ENCODE results near the gene CCL22. TPM values are rescaled to one million over a fixed set of nuclear protein-coding genes. Genes with fewer than 3 reads are reported as not detected.

Gene CCL22
- total RNA-seq, 1 donor from 2014 or later = not detected

DNA sequence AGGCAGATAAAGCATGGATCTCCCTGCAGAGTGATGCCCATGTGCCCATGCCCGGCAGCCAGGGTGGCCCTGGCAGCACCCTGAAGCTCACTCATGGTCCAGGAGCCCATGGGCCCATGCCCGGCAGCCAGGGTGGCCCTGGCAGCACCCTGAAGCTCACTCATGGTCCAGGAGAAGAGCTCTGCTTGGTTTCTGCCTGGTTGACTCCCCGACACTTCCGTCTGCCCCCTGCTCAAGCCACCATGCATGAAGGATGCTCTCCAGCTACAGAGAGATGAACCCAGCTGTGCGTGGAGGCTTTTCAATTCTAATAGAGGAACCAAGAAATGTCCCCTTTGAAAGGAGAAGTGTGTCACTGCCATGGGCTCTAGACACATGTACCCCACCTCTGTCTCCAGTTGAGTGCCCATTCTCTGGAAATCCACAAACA lies 54.7 kb downstream of the CCL22 start:
- Histone ChIP-seq H3K9me3 (ENCODE audit: low read depth) (no peaks in the 10 kb centered on the region), H3K27ac (no peak overlapping the region), H3K36me3 (no peaks in the 10 kb centered on the region), H3K79me2 (ENCODE audit: low read depth) (no peaks in the 10 kb centered on the region), H3K27me3 (no peaks in the 10 kb centered on the region), H3K4me3 (no peak overlapping the region), H3K9ac (no peak overlapping the region), H4K20me1 (ENCODE audit: low read depth) (no peaks in the 10 kb centered on the region), H2AFZ (replicated peaks) (no peak overlapping the region), H3K4me1 (peaks cover 15% of the 10 kb centered on the region), H3K4me2 (no peak overlapping the region), H3F3A (ENCODE audit: low read depth) (peaks cover 9% of the 10 kb centered on the region)
- Mint-ChIP-seq H3K27ac (peak overlapping the region; percentile 82), H3K27me3 (ENCODE audit: insufficient read depth, low read depth) (peaks cover 12% of the 10 kb centered on the region), H3K4me3 (no peak overlapping the region), H3K9me3 (peaks cover 2% of the 10 kb centered on the region), H3K36me3 (no peaks in the 10 kb centered on the region), H3K4me1 (peaks cover 31% of the 10 kb centered on the region)
- TF ChIP-seq EZH2 (IDR thresholded peaks at IDR 0.05) = no peak
- TF ChIP-seq, protein P1, sequence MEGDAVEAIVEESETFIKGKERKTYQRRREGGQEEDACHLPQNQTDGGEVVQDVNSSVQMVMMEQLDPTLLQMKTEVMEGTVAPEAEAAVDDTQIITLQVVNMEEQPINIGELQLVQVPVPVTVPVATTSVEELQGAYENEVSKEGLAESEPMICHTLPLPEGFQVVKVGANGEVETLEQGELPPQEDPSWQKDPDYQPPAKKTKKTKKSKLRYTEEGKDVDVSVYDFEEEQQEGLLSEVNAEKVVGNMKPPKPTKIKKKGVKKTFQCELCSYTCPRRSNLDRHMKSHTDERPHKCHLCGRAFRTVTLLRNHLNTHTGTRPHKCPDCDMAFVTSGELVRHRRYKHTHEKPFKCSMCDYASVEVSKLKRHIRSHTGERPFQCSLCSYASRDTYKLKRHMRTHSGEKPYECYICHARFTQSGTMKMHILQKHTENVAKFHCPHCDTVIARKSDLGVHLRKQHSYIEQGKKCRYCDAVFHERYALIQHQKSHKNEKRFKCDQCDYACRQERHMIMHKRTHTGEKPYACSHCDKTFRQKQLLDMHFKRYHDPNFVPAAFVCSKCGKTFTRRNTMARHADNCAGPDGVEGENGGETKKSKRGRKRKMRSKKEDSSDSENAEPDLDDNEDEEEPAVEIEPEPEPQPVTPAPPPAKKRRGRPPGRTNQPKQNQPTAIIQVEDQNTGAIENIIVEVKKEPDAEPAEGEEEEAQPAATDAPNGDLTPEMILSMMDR (IDR thresholded peaks at IDR 0.05) = no peak
- no peak for TF ChIP-seq EZH2phosphoT487 (IDR thresholded peaks at IDR 0.05)
- no peak for DNase-seq (ENCODE audit: low spot score)

DNA sequence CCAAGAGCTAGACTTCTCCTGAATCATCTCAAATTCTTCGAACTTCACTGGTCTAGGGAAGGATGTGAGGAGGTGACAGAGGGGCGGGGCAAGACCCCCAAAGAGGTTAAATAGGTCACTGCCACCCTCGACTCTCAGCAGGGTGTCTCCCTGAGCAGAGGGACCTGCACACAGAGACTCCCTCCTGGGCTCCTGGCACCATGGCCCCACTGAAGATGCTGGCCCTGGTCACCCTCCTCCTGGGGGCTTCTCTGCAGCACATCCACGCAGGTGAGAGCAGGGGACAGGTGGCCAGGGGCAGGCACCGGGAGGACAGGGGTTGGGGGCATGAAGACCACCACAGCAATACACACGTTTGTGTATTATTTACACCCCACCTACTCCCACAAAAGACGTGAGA lies 55.1 kb downstream of the CCL22 start:
- H2AFZ ChIP-seq (replicated peaks) = no peak overlapping the region
- H3K9ac ChIP-seq = no peak overlapping the region
- H3K4me2 ChIP-seq = no peak overlapping the region

More for the DNA sequence above, 55.1 kb downstream of the CCL22 start:
- no peaks in the 10 kb centered on the region for H4K20me1 ChIP-seq (ENCODE audit: low read depth)
- H3K9me3 ChIP-seq (ENCODE audit: low read depth) = no peaks in the 10 kb centered on the region
- H3K79me2 ChIP-seq (ENCODE audit: low read depth) = no peaks in the 10 kb centered on the region
- H3K4me3 ChIP-seq = no peak overlapping the region
- H3K4me1 Mint-ChIP-seq = peaks cover 34% of the 10 kb centered on the region
- peaks cover 2% of the 10 kb centered on the region for H3K9me3 Mint-ChIP-seq
- peaks cover 12% of the 10 kb centered on the region for H3K27me3 Mint-ChIP-seq (ENCODE audit: insufficient read depth, low read depth)
- no peak for DNase-seq (ENCODE audit: low spot score)
- H3F3A ChIP-seq (ENCODE audit: low read depth) = peaks cover 9% of the 10 kb centered on the region
- H3K27ac ChIP-seq = no peak overlapping the region
- H3K36me3 ChIP-seq = no peaks in the 10 kb centered on the region
- H3K27me3 ChIP-seq = no peaks in the 10 kb centered on the region
- peak overlapping the region; percentile 82 for H3K27ac Mint-ChIP-seq
- H3K4me3 Mint-ChIP-seq = no peak overlapping the region
- H3K4me1 ChIP-seq = peaks cover 15% of the 10 kb centered on the region
- TF ChIP-seq EZH2 (IDR thresholded peaks at IDR 0.05) = no peak
- TF ChIP-seq EZH2phosphoT487 (IDR thresholded peaks at IDR 0.05) = no peak
- TF ChIP-seq, protein P1 (IDR thresholded peaks at IDR 0.05) = no peak
- H3K36me3 Mint-ChIP-seq = no peaks in the 10 kb centered on the region

Small RNA genes within 50 kb of the gene (small RNA-seq; reads per million reads assigned to genes)
- gene AC108081.1 = not detected

Other genes with a start within 250 kb of the CCL22 start
- 106 and 184 TPM in 2 replicates for gene PSME3IP1, start 172.7 kb upstream of the CCL22 start, total RNA-seq (ENCODE audit: low replicate concordance)
- gene RSPRY1, start 172.5 kb upstream of the CCL22 start, total RNA-seq (ENCODE audit: low replicate concordance) = 46.6 and 49.2 TPM in 2 replicates
- 36.1 and 41.5 TPM in 2 replicates for gene ARL2BP, start 113.5 kb upstream of the CCL22 start, total RNA-seq (ENCODE audit: low replicate concordance)
- gene PLLP, start 74.1 kb upstream of the CCL22 start, total RNA-seq (ENCODE audit: low replicate concordance) = 0.86 and 1.6 TPM in 2 replicates
- gene CX3CL1, start 13.7 kb downstream of the CCL22 start, total RNA-seq (ENCODE audit: low replicate concordance) = 0.65 and 0.96 TPM in 2 replicates
- gene CCL17, start 46.0 kb downstream of the CCL22 start, total RNA-seq (ENCODE audit: low replicate concordance) = not detected in 2 replicates
- 89.2 and 95.9 TPM in 2 replicates for gene CIAPIN1, start 88.6 kb downstream of the CCL22 start, total RNA-seq (ENCODE audit: low replicate concordance)
- 20.2 and 20.3 TPM in 2 replicates for gene COQ9, start 88.7 kb downstream of the CCL22 start, total RNA-seq (ENCODE audit: low replicate concordance)
- gene POLR2C, start 103.9 kb downstream of the CCL22 start, total RNA-seq (ENCODE audit: low replicate concordance) = 58.4 and 97.4 TPM in 2 replicates
- gene DOK4, start 127.7 kb downstream of the CCL22 start, total RNA-seq (ENCODE audit: low replicate concordance) = 10.5 and 27.4 TPM in 2 replicates
- gene CCDC102A, start 177.8 kb downstream of the CCL22 start, total RNA-seq (ENCODE audit: low replicate concordance) = 3.9 and 12.8 TPM in 2 replicates
- gene ADGRG5, start 183.9 kb downstream of the CCL22 start, total RNA-seq (ENCODE audit: low replicate concordance) = 2.2 and 3.1 TPM in 2 replicates

Data from neural progenitor cell (in vitro differentiated cells).